Liver (tissue), 9 donors: ENCODE results near the gene MIEN1. TPM values are rescaled to one million over a fixed set of nuclear protein-coding genes. Genes with fewer than 3 reads are reported as not detected.

ENCODE experiments used
- DNase-seq: peaks from one replicate; pipeline ENCODE4 v3.0.0-alpha.2; 2017; ENCODE audit warnings: low spot score
- H3K27ac ChIP-seq, 2 donors: one replicate each; pipeline ENCODE4 v1.7.0; 2013; ENCODE audit warnings: inconsistent platforms in 2 of 2, low read length in 2 of 2, control low read depth in 1 of 2, low read depth in 1 of 2, mild to moderate bottlenecking in 1 of 2
- H3K27me3 ChIP-seq, 4 donors: one replicate each; pipeline versions ENCODE4 v1.6.1 to v1.7.0; 2013; ENCODE audit warnings: low read length in 3 of 4, inconsistent platforms in 1 of 4, mild to moderate bottlenecking in 1 of 4, moderate library complexity in 1 of 4; ENCODE audit not compliant: control insufficient read depth in 4 of 4, insufficient read depth in 4 of 4
- H3K36me3 ChIP-seq, 4 donors: one replicate each; pipeline versions ENCODE4 v1.6.1 to v1.7.0; 2013; ENCODE audit warnings: low read length in 3 of 4, mild to moderate bottlenecking in 3 of 4, low read depth in 1 of 4, moderate library complexity in 1 of 4; ENCODE audit not compliant: control insufficient read depth in 4 of 4, insufficient read depth in 3 of 4
- H3K4me1 ChIP-seq, 4 donors: one replicate each; pipeline versions ENCODE4 v1.6.1 to v1.7.0; 2013; ENCODE audit warnings: low read length in 3 of 4, mild to moderate bottlenecking in 3 of 4, moderate library complexity in 1 of 4; ENCODE audit not compliant: control insufficient read depth in 4 of 4, insufficient read depth in 4 of 4
- H3K4me3 ChIP-seq, 3 donors: one replicate each; pipeline versions ENCODE4 v1.6.1 to v1.7.0; 2013; ENCODE audit warnings: low read length in 3 of 3, control low read depth in 1 of 3, low read depth in 1 of 3, mild to moderate bottlenecking in 1 of 3
- H3K9ac ChIP-seq, 2 donors: one replicate each; pipeline ENCODE4 v1.7.0; 2013; ENCODE audit warnings: low read length in 2 of 2, mild to moderate bottlenecking in 2 of 2, moderate library complexity in 2 of 2, control low read depth in 1 of 2, low read depth in 1 of 2
- H3K9me3 ChIP-seq, 4 donors: one replicate each; pipeline versions ENCODE4 v1.6.1 to v1.7.0; 2013; ENCODE audit warnings: low read length in 3 of 4; ENCODE audit not compliant: control insufficient read depth in 4 of 4
- EGR1 ChIP-seq, 2 donors: IDR thresholded peaks; 2 replicates each; pipeline ENCODE4 v1.6.1; 2016 to 2018; ENCODE audit warnings: antibody characterized with exemption in 2 of 2, low read depth in 2 of 2
- FOXA1 ChIP-seq: IDR thresholded peaks from 2 replicates; pipeline ENCODE4 v1.6.1; 2016; ENCODE audit warnings: antibody characterized with exemption
- FOXA2 ChIP-seq: IDR thresholded peaks from 2 replicates; pipeline ENCODE4 v1.6.1; 2016; ENCODE audit warnings: antibody characterized with exemption
- GABPA ChIP-seq, 2 donors: IDR thresholded peaks in 1 of 2; conservative IDR thresholded peaks in 1 of 2; 2 replicates each; pipeline ENCODE4 v1.6.1; 2016; ENCODE audit warnings: antibody characterized with exemption in 2 of 2, mild to moderate bottlenecking in 1 of 2, moderate library complexity in 1 of 2
- HNF4A ChIP-seq, 2 donors: conservative IDR thresholded peaks; 2 replicates each; pipeline ENCODE4 v1.6.1; 2016; ENCODE audit warnings: antibody characterized with exemption in 2 of 2, mild to moderate bottlenecking in 2 of 2
- JUND ChIP-seq, 2 donors: IDR thresholded peaks; 2 replicates each; pipeline ENCODE4 v1.6.1; 2016; ENCODE audit warnings: antibody characterized with exemption in 2 of 2
- NR2F2 ChIP-seq: IDR thresholded peaks from 2 replicates; pipeline ENCODE4 v1.6.1; 2016; ENCODE audit warnings: antibody characterized with exemption
- RAD21 ChIP-seq, 2 donors: IDR thresholded peaks; 2 replicates each; pipeline ENCODE4 v1.6.1; 2016; ENCODE audit warnings: antibody characterized with exemption in 2 of 2, mild to moderate bottlenecking in 2 of 2
- RXRA ChIP-seq, 2 donors: IDR thresholded peaks; 2 replicates each; pipeline ENCODE4 v1.6.1; 2017 to 2018; ENCODE audit warnings: antibody characterized with exemption in 2 of 2, mild to moderate bottlenecking in 1 of 2
- SP1 ChIP-seq: IDR thresholded peaks from 2 replicates; pipeline ENCODE4 v1.6.1; 2018; ENCODE audit warnings: antibody characterized with exemption, mild to moderate bottlenecking
- YY1 ChIP-seq: IDR thresholded peaks from 2 replicates; pipeline ENCODE4 v1.6.1; 2016; ENCODE audit warnings: antibody characterized with exemption, mild to moderate bottlenecking
- WGBS: extraction: QIAGEN DNeasy Blood & Tissue Kit; methylation state at CpG from one replicate; pipeline ENCODE4 v1.1.7; 2013; 5-methylcytosine and 5-hydroxymethylcytosine counted together
- polyA plus RNA-seq, 2 donors: library from polyadenylated mRNA; stranded (reverse) in 1 of 2; unstranded in 1 of 2; fragments of 200-250 nt in 1 of 2; fragments of >200 nt in 1 of 2; fragmentation: Nextera tagmentation in 1 of 2; extraction: Ambion mirVana in 1 of 2; gene quantifications; one replicate each; pipeline versions ENCODE4 v1.2.1 to v1.2.3, GENCODE V29; 2013 to 2015
- total RNA-seq, 2 donors: library from RNA; depleted of rRNA; stranded (reverse); fragments of >200 nt; gene quantifications; one replicate each; pipeline ENCODE4 v1.2.3, GENCODE V29; 2014
- TF ChIP-seq, protein P1 (sequence below): IDR thresholded peaks from 2 replicates; pipeline ENCODE4 v1.6.1; 2016; ENCODE audit warnings: antibody characterized with exemption
- TF ChIP-seq, protein P2 (sequence below): fragments of 150-350 bp; IDR thresholded peaks from 2 replicates; pipeline ENCODE4 v1.5.1; 2017; ENCODE audit warnings: improper control_type of control experiment, low read depth, low read length; ENCODE audit not compliant: missing input control
- TF ChIP-seq, protein P3 (sequence below): IDR thresholded peaks from 2 replicates; pipeline ENCODE4 v1.6.1; 2016; ENCODE audit warnings: antibody characterized with exemption
- donor health status: healthy.
- donor health status: healthy.
- donor health status: healthy.
- donor health status: healthy.
- donor health status: healthy.

Gene MIEN1
- total and polyA plus RNA-seq, 4 donors = 11.1 to 99.0 (median 29.0) TPM

DNA sequence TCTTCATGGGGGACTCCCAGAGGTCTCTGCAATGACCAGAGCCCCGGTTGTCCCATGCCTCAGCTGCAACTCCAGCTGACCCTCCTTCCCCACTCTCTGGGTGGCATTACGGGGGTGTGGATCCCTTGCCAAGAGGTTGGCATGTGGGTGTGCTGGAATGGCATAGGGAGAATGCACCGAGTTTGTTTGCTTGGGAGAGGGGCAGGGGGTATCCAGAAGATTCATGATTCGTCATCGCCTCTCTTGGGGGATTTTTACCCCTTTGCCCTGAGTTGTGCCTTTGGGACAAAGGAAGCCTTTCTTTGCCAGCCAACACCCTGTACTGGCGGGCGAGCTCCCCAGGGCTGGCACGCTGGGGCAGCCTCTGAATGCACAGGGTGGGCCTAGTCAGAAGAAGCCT lies 23.9 kb downstream of the MIEN1 start:
- 65% methylated on average over 8 of the region's 8 CpGs for WGBS
- TF ChIP-seq RXRA (IDR thresholded peaks at IDR 0.05) = no peak
- TF ChIP-seq SP1 = no peak
- TF ChIP-seq, protein P1, sequence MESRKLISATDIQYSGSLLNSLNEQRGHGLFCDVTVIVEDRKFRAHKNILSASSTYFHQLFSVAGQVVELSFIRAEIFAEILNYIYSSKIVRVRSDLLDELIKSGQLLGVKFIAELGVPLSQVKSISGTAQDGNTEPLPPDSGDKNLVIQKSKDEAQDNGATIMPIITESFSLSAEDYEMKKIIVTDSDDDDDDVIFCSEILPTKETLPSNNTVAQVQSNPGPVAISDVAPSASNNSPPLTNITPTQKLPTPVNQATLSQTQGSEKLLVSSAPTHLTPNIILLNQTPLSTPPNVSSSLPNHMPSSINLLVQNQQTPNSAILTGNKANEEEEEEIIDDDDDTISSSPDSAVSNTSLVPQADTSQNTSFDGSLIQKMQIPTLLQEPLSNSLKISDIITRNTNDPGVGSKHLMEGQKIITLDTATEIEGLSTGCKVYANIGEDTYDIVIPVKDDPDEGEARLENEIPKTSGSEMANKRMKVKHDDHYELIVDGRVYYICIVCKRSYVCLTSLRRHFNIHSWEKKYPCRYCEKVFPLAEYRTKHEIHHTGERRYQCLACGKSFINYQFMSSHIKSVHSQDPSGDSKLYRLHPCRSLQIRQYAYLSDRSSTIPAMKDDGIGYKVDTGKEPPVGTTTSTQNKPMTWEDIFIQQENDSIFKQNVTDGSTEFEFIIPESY = no peak
- TF ChIP-seq RAD21 (IDR thresholded peaks at IDR 0.05) = no peak
- no peak for TF ChIP-seq GABPA (IDR thresholded peaks at IDR 0.05 in 1 of 2, conservative IDR thresholded peaks at IDR 0.05 in 1 of 2)
- TF ChIP-seq, protein P2, sequence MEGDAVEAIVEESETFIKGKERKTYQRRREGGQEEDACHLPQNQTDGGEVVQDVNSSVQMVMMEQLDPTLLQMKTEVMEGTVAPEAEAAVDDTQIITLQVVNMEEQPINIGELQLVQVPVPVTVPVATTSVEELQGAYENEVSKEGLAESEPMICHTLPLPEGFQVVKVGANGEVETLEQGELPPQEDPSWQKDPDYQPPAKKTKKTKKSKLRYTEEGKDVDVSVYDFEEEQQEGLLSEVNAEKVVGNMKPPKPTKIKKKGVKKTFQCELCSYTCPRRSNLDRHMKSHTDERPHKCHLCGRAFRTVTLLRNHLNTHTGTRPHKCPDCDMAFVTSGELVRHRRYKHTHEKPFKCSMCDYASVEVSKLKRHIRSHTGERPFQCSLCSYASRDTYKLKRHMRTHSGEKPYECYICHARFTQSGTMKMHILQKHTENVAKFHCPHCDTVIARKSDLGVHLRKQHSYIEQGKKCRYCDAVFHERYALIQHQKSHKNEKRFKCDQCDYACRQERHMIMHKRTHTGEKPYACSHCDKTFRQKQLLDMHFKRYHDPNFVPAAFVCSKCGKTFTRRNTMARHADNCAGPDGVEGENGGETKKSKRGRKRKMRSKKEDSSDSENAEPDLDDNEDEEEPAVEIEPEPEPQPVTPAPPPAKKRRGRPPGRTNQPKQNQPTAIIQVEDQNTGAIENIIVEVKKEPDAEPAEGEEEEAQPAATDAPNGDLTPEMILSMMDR = no peak
- TF ChIP-seq YY1 = no peak
- H3K9me3 ChIP-seq = no peaks in the 10 kb centered on the region
- H3K27ac ChIP-seq = peak overlapping the region; percentile 95 to 98
- H3K4me1 ChIP-seq = peaks cover 26 to 59% (median 54%) of the 10 kb centered on the region in 4 donors
- H3K27me3 ChIP-seq = no peaks in the 10 kb centered on the region
- DNase-seq = no peak
- no peak overlapping the region for H3K9ac ChIP-seq
- H3K4me3 ChIP-seq = no peak overlapping the region
- H3K36me3 ChIP-seq = peaks cover 0 to 16% (median 4%) of the 10 kb centered on the region in 4 donors

DNA sequence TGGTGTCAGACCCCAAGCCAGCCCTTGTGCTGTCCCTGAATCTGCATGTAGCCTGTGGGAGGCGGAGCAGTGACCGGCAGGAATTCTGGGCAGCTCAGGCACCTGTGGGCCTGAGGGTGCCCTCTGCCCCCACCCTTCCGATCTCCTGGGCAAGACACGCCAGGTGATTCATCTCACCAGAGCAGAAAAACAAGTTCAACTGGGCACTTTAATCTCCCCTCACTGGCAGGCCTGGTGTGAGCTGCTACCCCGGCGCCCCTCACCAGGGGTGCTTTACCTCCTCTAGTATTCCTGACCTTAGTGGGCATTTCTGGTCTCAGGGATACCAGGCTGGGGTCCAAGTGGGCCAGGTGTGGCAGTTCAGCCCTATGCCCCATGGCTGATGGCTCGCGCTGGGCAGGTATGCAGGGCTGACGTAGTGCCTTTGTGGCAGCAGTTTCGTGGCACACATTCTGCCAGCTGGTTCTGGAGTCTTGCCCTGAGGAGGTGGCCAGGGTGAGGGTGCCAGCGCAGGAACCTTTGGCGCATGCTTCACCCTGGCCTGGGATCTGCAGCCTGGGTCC lies 24.5 kb downstream of the MIEN1 start:
- H3K4me1 ChIP-seq = peaks cover 29 to 63% (median 59%) of the 10 kb centered on the region in 4 donors
- H3K4me3 ChIP-seq = peak overlapping the region in 1 of 3 donors; percentile 26
- whole genome bisulfite sequencing = 33% methylated on average over 12 of the region's 12 CpGs
- H3K27me3 ChIP-seq = no peaks in the 10 kb centered on the region
- no peak for TF ChIP-seq NR2F2
- TF ChIP-seq FOXA1 = no peak
- peak; percentile 71 for TF ChIP-seq SP1
- TF ChIP-seq FOXA2 = no peak
- TF ChIP-seq RXRA (IDR thresholded peaks at IDR 0.05) = peak; percentile 60 to 90
- peak; percentile 50 for TF ChIP-seq YY1
- TF ChIP-seq EGR1 (IDR thresholded peaks at IDR 0.05; ENCODE audit: low read depth in 2 of 2) = no peak
- TF ChIP-seq, protein P1 = no peak
- TF ChIP-seq, protein P2 = no peak
- TF ChIP-seq, protein P3, sequence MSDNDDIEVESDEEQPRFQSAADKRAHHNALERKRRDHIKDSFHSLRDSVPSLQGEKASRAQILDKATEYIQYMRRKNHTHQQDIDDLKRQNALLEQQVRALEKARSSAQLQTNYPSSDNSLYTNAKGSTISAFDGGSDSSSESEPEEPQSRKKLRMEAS = peak; percentile 62
- TF ChIP-seq HNF4A (conservative IDR thresholded peaks at IDR 0.05) = peak in 1 of 2 donors; percentile 72
- peak; percentile 29 to 82 for TF ChIP-seq JUND (IDR thresholded peaks at IDR 0.05)
- peak overlapping the region; percentile 95 to 98 for H3K27ac ChIP-seq
- H3K36me3 ChIP-seq = peaks cover 0 to 15% (median 3%) of the 10 kb centered on the region in 4 donors
- no peaks in the 10 kb centered on the region for H3K9me3 ChIP-seq
- H3K9ac ChIP-seq = peak overlapping the region in 1 of 2 donors; percentile 41
- no peak for DNase-seq
